Measurements from ENCODE around the gene TMEM121B. TPM values are rescaled to one million over a fixed set of nuclear protein-coding genes. Genes with fewer than 3 reads are reported as not detected.

The TMEM121B gene
- total RNA-seq, 1 donor from 2014 or later = 1.9 TPM

- Mint-ChIP-seq H3K27ac (ENCODE audit: unreplicated experiment) (no peak overlapping the region), H3K9me3 (ENCODE audit: unreplicated experiment) (peaks cover 2% of the 10 kb centered on the region), H3K36me3 (ENCODE audit: low read depth, unreplicated experiment) (no peaks in the 10 kb centered on the region), H3K27me3 (ENCODE audit: low read depth, unreplicated experiment) (no peaks in the 10 kb centered on the region), H3K4me1 (ENCODE audit: low read depth, unreplicated experiment) (peaks cover 16% of the 10 kb centered on the region), H3K4me3 (ENCODE audit: unreplicated experiment) (peak overlapping the region; percentile 91)
- H3K27me3 ChIP-seq (ENCODE audit: insufficient read depth, low read length) = no peaks in the 10 kb centered on the region
- no peak overlapping the region for H2AFZ ChIP-seq (ENCODE audit: low read depth, low read length)
- H3K9ac ChIP-seq (ENCODE audit: low read length) = no peak overlapping the region
- FAIRE-seq (no peak), DNase-seq (ENCODE audit: low read depth) (peak; percentile 74)
- H3K4me1 ChIP-seq (ENCODE audit: insufficient read depth, low read length) = peaks cover 8% of the 10 kb centered on the region
- TF ChIP-seq EZH2 (IDR thresholded peaks at IDR 0.05; ENCODE audit: insufficient read depth, low read length) (no peak), CTCF (IDR thresholded peaks at IDR 0.05; ENCODE audit: insufficient read depth, low read depth, low read length) (no peak)
- H3K79me2 ChIP-seq (ENCODE audit: insufficient read depth, low read length) = peaks cover 65% of the 10 kb centered on the region
- H4K20me1 ChIP-seq (ENCODE audit: insufficient read depth, low read length) = peaks cover 51% of the 10 kb centered on the region
- H3K4me2 ChIP-seq (ENCODE audit: low read length) = peak overlapping the region; percentile 91
- no peak overlapping the region for H3K27ac ChIP-seq (ENCODE audit: low read depth, low read length)
- H3K9me3 ChIP-seq (ENCODE audit: insufficient read depth, low read depth, low read length) = no peaks in the 10 kb centered on the region
- no peak overlapping the region for H3K4me3 ChIP-seq (ENCODE audit: insufficient read depth, low read depth, low read length)
- no peaks in the 10 kb centered on the region for H3K36me3 ChIP-seq (ENCODE audit: insufficient read depth, low read length)
These were observed 33.5 kb downstream of the TMEM121B start for GRCh38 chr22:17087498-17088131.

DNA sequence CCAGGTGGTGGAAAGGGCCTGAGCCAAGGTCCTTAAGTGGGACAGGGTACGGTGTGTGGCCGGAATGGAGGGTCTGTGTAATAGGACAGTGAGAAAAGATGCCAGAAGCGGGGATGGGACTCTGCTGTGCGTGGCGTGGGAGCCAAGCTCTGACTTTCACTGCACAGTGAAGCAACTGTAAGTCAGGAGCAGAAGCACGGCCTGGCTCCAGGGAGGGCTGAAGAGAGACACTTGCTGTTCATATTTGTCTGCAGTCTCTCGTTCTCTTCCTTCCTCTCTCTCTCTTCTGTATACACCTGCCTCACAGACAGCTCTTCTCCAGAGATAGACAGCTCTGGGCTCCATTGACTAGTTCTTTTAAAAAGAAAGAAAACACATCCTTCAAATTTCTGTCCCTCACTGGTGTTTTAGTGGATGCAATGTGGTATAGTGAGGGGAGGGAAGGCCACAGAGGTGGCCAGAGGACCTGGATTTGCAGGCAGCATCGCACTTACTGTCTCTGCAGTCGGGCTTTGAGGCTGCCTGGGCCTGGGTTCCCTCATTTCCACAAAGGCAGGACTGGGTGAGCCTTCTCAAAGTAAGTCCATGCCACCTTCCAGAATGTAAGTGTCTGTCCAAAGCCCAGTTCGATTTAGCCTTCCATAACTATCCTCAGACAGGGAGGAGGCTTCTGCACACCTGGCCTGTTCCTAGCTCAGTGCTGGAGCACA, 34.2 kb downstream of the TMEM121B start:
- no peaks in the 10 kb centered on the region for H3K36me3 ChIP-seq (ENCODE audit: insufficient read depth, low read length)
- H3K4me3 ChIP-seq (ENCODE audit: insufficient read depth, low read depth, low read length) = no peak overlapping the region
- peaks cover 59% of the 10 kb centered on the region for H3K79me2 ChIP-seq (ENCODE audit: insufficient read depth, low read length)
- no peaks in the 10 kb centered on the region for H3K27me3 ChIP-seq (ENCODE audit: insufficient read depth, low read length)
- no peak overlapping the region for H3K27ac ChIP-seq (ENCODE audit: low read depth, low read length)
- no peak for FAIRE-seq
- no peaks in the 10 kb centered on the region for H3K27me3 Mint-ChIP-seq (ENCODE audit: low read depth, unreplicated experiment)
- H4K20me1 ChIP-seq (ENCODE audit: insufficient read depth, low read length) = peaks cover 45% of the 10 kb centered on the region
- TF ChIP-seq EZH2 (IDR thresholded peaks at IDR 0.05; ENCODE audit: insufficient read depth, low read length) (no peak), CTCF (IDR thresholded peaks at IDR 0.05; ENCODE audit: insufficient read depth, low read depth, low read length) (no peak)
- no peaks in the 10 kb centered on the region for H3K36me3 Mint-ChIP-seq (ENCODE audit: low read depth, unreplicated experiment)
- peaks cover 16% of the 10 kb centered on the region for H3K4me1 Mint-ChIP-seq (ENCODE audit: low read depth, unreplicated experiment)
- peak overlapping the region; percentile 91 for H3K4me2 ChIP-seq (ENCODE audit: low read length)
- H3K9me3 Mint-ChIP-seq (ENCODE audit: unreplicated experiment) = peaks cover 2% of the 10 kb centered on the region
- H3K9me3 ChIP-seq (ENCODE audit: insufficient read depth, low read depth, low read length) = no peaks in the 10 kb centered on the region
- no peak overlapping the region for H3K27ac Mint-ChIP-seq (ENCODE audit: unreplicated experiment)
- peaks cover 8% of the 10 kb centered on the region for H3K4me1 ChIP-seq (ENCODE audit: insufficient read depth, low read length)
- H3K9ac ChIP-seq (ENCODE audit: low read length) = no peak overlapping the region
- no peak for DNase-seq (ENCODE audit: low read depth)
- peak overlapping the region; percentile 91 for H3K4me3 Mint-ChIP-seq (ENCODE audit: unreplicated experiment)
- H2AFZ ChIP-seq (ENCODE audit: low read depth, low read length) = no peak overlapping the region

GRCh38 chr22:17086296-17086695, 34.9 kb downstream of the TMEM121B start:
- H3K4me2 ChIP-seq (ENCODE audit: low read length) = peak overlapping the region; percentile 91
- DNase-seq (ENCODE audit: low read depth) = no peak
- H3K27me3 ChIP-seq (ENCODE audit: insufficient read depth, low read length) = no peaks in the 10 kb centered on the region
- peaks cover 41% of the 10 kb centered on the region for H4K20me1 ChIP-seq (ENCODE audit: insufficient read depth, low read length)
- no peak overlapping the region for H3K27ac ChIP-seq (ENCODE audit: low read depth, low read length)
- Mint-ChIP-seq H3K4me1 (ENCODE audit: low read depth, unreplicated experiment) (peaks cover 16% of the 10 kb centered on the region), H3K4me3 (ENCODE audit: unreplicated experiment) (peak overlapping the region; percentile 91), H3K36me3 (ENCODE audit: low read depth, unreplicated experiment) (no peaks in the 10 kb centered on the region), H3K27ac (ENCODE audit: unreplicated experiment) (peak overlapping the region; percentile 66), H3K27me3 (ENCODE audit: low read depth, unreplicated experiment) (no peaks in the 10 kb centered on the region), H3K9me3 (ENCODE audit: unreplicated experiment) (peaks cover 2% of the 10 kb centered on the region)
- H3K4me3 ChIP-seq (ENCODE audit: insufficient read depth, low read depth, low read length) = peak overlapping the region; percentile 78
- FAIRE-seq = no peak
- TF ChIP-seq EZH2 (IDR thresholded peaks at IDR 0.05; ENCODE audit: insufficient read depth, low read length) (no peak), CTCF (IDR thresholded peaks at IDR 0.05; ENCODE audit: insufficient read depth, low read depth, low read length) (no peak)
- peak overlapping the region; percentile 89 for H3K9ac ChIP-seq (ENCODE audit: low read length)
- H3K9me3 ChIP-seq (ENCODE audit: insufficient read depth, low read depth, low read length) = no peaks in the 10 kb centered on the region
- H2AFZ ChIP-seq (ENCODE audit: low read depth, low read length) = no peak overlapping the region
- peaks cover 8% of the 10 kb centered on the region for H3K4me1 ChIP-seq (ENCODE audit: insufficient read depth, low read length)
- H3K36me3 ChIP-seq (ENCODE audit: insufficient read depth, low read length) = no peaks in the 10 kb centered on the region
- peaks cover 53% of the 10 kb centered on the region for H3K79me2 ChIP-seq (ENCODE audit: insufficient read depth, low read length)
